Measurements from ENCODE around the gene ATP8A1.

Gene ATP8A1

GRCh38 chr4:42566835-42567234, 90.1 kb downstream of the ATP8A1 start:
- DNase-seq: no peak

- no peak for DNase-seq
Observed at GRCh38 chr4:42562016-42562415, 94.9 kb downstream of the ATP8A1 start.

- DNase-seq: no peak
Observed at GRCh38 chr4:42561031-42561430, 95.9 kb downstream of the ATP8A1 start.

- no peak for DNase-seq
Observed at GRCh38 chr4:42560467-42560861, 96.4 kb downstream of the ATP8A1 start.

- no peak for DNase-seq
Observed at GRCh38 chr4:42558156-42558555, 98.7 kb downstream of the ATP8A1 start.

- no peak for DNase-seq
Observed at GRCh38 chr4:42555828-42556227, 101.1 kb downstream of the ATP8A1 start.

GRCh38 chr4:42554072-42554471, 102.8 kb downstream of the ATP8A1 start:
- DNase-seq: no peak

- no peak for DNase-seq
Observed at GRCh38 chr4:42549896-42550295, 107.0 kb downstream of the ATP8A1 start.

GRCh38 chr4:42547805-42548204, 109.1 kb downstream of the ATP8A1 start:
- no peak for DNase-seq

- DNase-seq: no peak
Observed at GRCh38 chr4:42543762-42544161, 113.1 kb downstream of the ATP8A1 start.

GRCh38 chr4:42543126-42543525, 113.8 kb downstream of the ATP8A1 start:
- no peak for DNase-seq

GRCh38 chr4:42541647-42542046, 115.3 kb downstream of the ATP8A1 start:
- no peak for DNase-seq

GRCh38 chr4:42533042-42533441, 123.9 kb downstream of the ATP8A1 start:
- DNase-seq: no peak

- no peak for DNase-seq
Observed at GRCh38 chr4:42531341-42532030, 125.4 kb downstream of the ATP8A1 start.

GRCh38 chr4:42523066-42523718, 133.7 kb downstream of the ATP8A1 start:
- no peak for DNase-seq

- DNase-seq: peak in 4 of 6 experiments; percentile 3 to 32 (median 18)
Observed at GRCh38 chr4:42519803-42520417, 137.0 kb downstream of the ATP8A1 start.

GRCh38 chr4:42515156-42515884, 141.6 kb downstream of the ATP8A1 start:
- no peak for DNase-seq

- DNase-seq: no peak
Observed at GRCh38 chr4:42513748-42514492, 143.0 kb downstream of the ATP8A1 start.

GRCh38 chr4:42512226-42512625, 144.7 kb downstream of the ATP8A1 start:
- no peak for DNase-seq

GRCh38 chr4:42510225-42510624, 146.7 kb downstream of the ATP8A1 start:
- DNase-seq: no peak

- DNase-seq: no peak
Observed at GRCh38 chr4:42501624-42502401, 155.1 kb downstream of the ATP8A1 start.

GRCh38 chr4:42498040-42498439, 158.9 kb downstream of the ATP8A1 start:
- DNase-seq: no peak

Measured in stimulated activated naive CD4-positive, alpha-beta T cell (primary cell).